Measurements from ENCODE around the gene CYP20A1. TPM values are rescaled to one million over a fixed set of nuclear protein-coding genes. Genes with fewer than 3 reads are reported as not detected.
"Not testable (repeated sequence)": the region's sequence is repeated elsewhere in the genome, so short reads cannot be mapped to it uniquely, and the experiment has no call there.

Gene CYP20A1
- total RNA-seq, 4 donors from 2014 or later = 6.0 to 34.4 (median 29.6) TPM

DNA sequence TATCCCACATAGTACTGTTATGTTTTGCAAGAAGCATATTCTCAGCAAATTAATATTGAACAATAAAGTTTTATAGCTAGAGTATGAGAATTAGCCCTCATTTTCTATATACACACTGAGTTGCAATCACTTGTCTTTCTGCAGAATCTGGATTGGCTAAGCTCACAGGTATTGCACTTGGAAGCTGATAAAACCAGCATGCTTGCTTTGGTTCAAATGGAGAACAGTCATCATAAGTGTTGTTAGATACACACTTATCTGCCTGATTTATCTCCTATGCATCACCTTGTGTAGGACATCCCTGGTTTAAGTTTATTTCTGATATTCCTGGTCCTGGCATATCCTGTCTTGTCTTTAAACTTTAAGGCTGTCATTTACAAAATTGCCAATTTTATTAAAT lies 38.0 kb upstream of the CYP20A1 start:
- no peaks in the 10 kb centered on the region for H3K9me3 ChIP-seq
- no peak overlapping the region for H3K4me3 ChIP-seq
- H3K4me1 ChIP-seq = no peaks in the 10 kb centered on the region
- no peak overlapping the region for H3K27ac ChIP-seq
- no peaks in the 10 kb centered on the region for H3K27me3 ChIP-seq
- peaks cover 0 to 38% (median 7%) of the 10 kb centered on the region in 4 donors for H3K36me3 ChIP-seq
- in situ Hi-C loops (cut with MboI; ENCODE audit: low pct_ligation_motif_present in 1 of 4, low pct_unique_long_range_greater_than_20kb in 1 of 4, low sequenced_read_pairs in 3 of 4) = no loop called here
- intact Hi-C loops (cut with DNase I; ENCODE audit: low total_unique reads) = no loop called here
- TF ChIP-seq POLR2AphosphoS5 (IDR thresholded peaks at IDR 0.05) = no peak
- TF ChIP-seq EP300 (IDR thresholded peaks at IDR 0.05; ENCODE audit: low read depth) = no peak
- no peak for TF ChIP-seq CTCF (IDR thresholded peaks at IDR 0.05)
- no peak for TF ChIP-seq POLR2A (IDR thresholded peaks at IDR 0.05)
- no peak for DNase-seq

DNA sequence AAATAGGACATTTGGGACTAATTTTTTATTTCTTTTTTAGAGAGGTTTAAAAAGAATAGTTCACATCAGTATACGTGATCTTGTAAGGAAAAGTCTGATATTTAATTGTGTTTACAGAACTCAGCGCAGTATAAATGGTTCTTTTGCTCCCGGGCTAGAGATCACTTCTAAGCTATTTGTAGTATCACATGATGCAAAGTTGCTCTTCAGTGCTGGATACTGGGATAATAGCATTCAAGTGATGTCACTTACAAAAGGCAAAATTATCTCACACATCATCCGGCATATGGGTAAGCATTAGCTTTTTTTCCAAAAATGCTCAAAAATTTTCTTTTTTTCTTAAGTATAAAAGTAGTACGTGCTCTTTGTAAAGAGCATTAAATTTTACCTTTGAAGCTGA lies 37.4 kb upstream of the CYP20A1 start:
- in situ Hi-C loops (cut with MboI; ENCODE audit: low pct_ligation_motif_present in 1 of 4, low pct_unique_long_range_greater_than_20kb in 1 of 4, low sequenced_read_pairs in 3 of 4) = no loop called here
- H3K36me3 ChIP-seq = peaks cover 0 to 39% (median 7%) of the 10 kb centered on the region in 4 donors
- H3K4me3 ChIP-seq = no peak overlapping the region

DNA sequence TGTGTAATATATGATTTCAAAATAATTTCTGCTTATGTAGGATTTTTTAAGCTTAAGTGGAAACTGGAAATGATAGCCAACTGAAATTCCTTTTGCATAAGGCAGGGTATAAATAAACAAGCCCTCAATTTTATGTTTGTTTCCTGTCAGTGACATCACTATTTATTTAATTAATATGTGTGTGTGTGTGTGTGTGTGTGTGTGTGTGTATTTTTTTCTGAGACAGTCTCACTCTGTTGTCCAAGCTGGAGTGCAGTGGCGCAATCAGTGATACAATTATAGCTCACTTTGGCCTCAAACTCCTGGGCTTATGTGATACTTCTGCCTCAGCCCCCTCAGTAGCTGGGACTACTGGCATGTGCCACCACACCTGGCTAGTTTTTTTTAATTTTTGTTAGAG lies 29.3 kb upstream of the CYP20A1 start:
- H3K4me3 ChIP-seq = no peak overlapping the region
- DNase-seq = no peak
- in situ Hi-C loops (cut with MboI; ENCODE audit: low pct_ligation_motif_present in 1 of 4, low pct_unique_long_range_greater_than_20kb in 1 of 4, low sequenced_read_pairs in 3 of 4) = no loop called here
- peaks cover 0 to 37% (median 12%) of the 10 kb centered on the region in 4 donors for H3K36me3 ChIP-seq
- H3K27ac ChIP-seq = no peak overlapping the region
- H3K4me1 ChIP-seq = no peaks in the 10 kb centered on the region
- WGBS, 2 donors (ENCODE audit: low coverage in 1 of 2) = 94% methylated on average over 1 of the region's 1 CpG; no CpG with 5 or more reads in 1 of the 2 donors
- TF ChIP-seq POLR2A (IDR thresholded peaks at IDR 0.05) (no peak), CTCF (IDR thresholded peaks at IDR 0.05) (no peak), POLR2AphosphoS5 (IDR thresholded peaks at IDR 0.05) (no peak), EP300 (IDR thresholded peaks at IDR 0.05; ENCODE audit: low read depth) (no peak)
- H3K27me3 ChIP-seq = no peaks in the 10 kb centered on the region
- no peaks in the 10 kb centered on the region for H3K9me3 ChIP-seq
- intact Hi-C loops (cut with DNase I; ENCODE audit: low total_unique reads) = no loop called here

More for the DNA sequence above, 37.4 kb upstream of the CYP20A1 start:
- Histone ChIP-seq H3K27me3 (no peaks in the 10 kb centered on the region), H3K9me3 (no peaks in the 10 kb centered on the region), H3K4me1 (no peaks in the 10 kb centered on the region), H3K27ac (no peak overlapping the region)
- DNase-seq = no peak
- 85 to 91% methylated on average over 5 of the region's 5 CpGs for WGBS, 2 donors (ENCODE audit: low coverage in 1 of 2)
- intact Hi-C loops (cut with DNase I; ENCODE audit: low total_unique reads) = no loop called here
- TF ChIP-seq EP300 (IDR thresholded peaks at IDR 0.05; ENCODE audit: low read depth) (no peak), POLR2A (IDR thresholded peaks at IDR 0.05) (no peak), POLR2AphosphoS5 (IDR thresholded peaks at IDR 0.05) (no peak), CTCF (IDR thresholded peaks at IDR 0.05) (no peak)

DNA sequence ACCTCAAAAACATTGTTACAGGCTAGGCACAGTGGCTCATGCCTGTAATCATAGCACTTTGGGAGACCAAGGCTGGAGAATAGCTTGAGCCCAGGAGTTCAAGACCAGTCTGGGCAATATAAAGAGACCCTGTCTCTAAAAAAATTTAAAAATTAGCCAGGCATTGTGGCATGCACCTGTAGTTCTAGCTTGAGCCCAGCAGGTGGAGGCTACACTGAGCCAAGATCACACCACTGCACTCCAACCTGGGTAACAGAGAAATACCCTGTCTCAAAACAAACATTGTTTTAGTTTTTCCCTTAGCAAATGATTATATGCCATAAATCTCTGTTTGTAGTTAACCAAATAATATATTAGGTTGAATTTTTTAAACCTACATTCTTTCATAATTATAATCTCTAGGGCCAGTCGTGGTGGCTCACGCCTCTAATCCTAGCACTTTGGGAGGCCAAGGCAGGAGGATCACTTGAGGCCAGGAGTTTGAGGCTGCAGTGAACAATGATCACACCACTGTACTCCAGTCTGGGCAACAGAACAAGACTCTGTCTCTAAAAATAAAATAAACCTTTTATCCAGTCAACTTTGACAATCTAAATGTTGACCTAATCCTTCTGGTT lies 13.3 kb upstream of the CYP20A1 start:
- DNase-seq = no peak
- no peaks in the 10 kb centered on the region for H3K4me1 ChIP-seq
- H3K4me3 ChIP-seq = no peak overlapping the region
- H3K36me3 ChIP-seq = peaks cover 0 to 4% (median 2%) of the 10 kb centered on the region in 4 donors
- H3K9me3 ChIP-seq = no peaks in the 10 kb centered on the region
- TF ChIP-seq EP300 (IDR thresholded peaks at IDR 0.05; ENCODE audit: low read depth) (no peak), CTCF (IDR thresholded peaks at IDR 0.05) (peak; percentile 64 to 75 (median 71))
- in situ Hi-C loops (cut with MboI; ENCODE audit: low pct_ligation_motif_present in 1 of 4, low pct_unique_long_range_greater_than_20kb in 1 of 4, low sequenced_read_pairs in 3 of 4) = loop anchor here in 3 of 4 donors (25.0 kb wide), 5 partner anchors 237 to 687 kb away; no protein-coding TSS in a partner anchor
- no peaks in the 10 kb centered on the region for H3K27me3 ChIP-seq
- intact Hi-C loops (cut with DNase I; ENCODE audit: low total_unique reads) = no loop called here
- H3K27ac ChIP-seq = no peak overlapping the region
- 94% methylated on average over 2 of the region's 2 CpGs for WGBS, 2 donors (ENCODE audit: low coverage in 1 of 2)

- H3K9me3 ChIP-seq; H3K27me3 ChIP-seq; H3K36me3 ChIP-seq; H3K4me1 ChIP-seq; H3K27ac ChIP-seq; intact Hi-C loops (cut with DNase I; ENCODE audit: low total_unique reads); H3K4me3 ChIP-seq; DNase-seq: not testable (repeated sequence)
- WGBS, 2 donors (ENCODE audit: low coverage in 1 of 2) = 83 to 94% methylated on average over 2 of the region's 2 CpGs
- in situ Hi-C loops (cut with MboI; ENCODE audit: low pct_ligation_motif_present in 1 of 4, low pct_unique_long_range_greater_than_20kb in 1 of 4, low sequenced_read_pairs in 3 of 4) = loop anchor here in 3 of 4 donors (25.0 kb wide), 5 partner anchors 233 to 683 kb away; no protein-coding TSS in a partner anchor
Observed at GRCh38 chr2:203229674-203230073, 9.1 kb upstream of the CYP20A1 start.
